ENCODE data around the gene DCC. TPM values are rescaled to one million over a fixed set of nuclear protein-coding genes. Genes with fewer than 3 reads are reported as not detected.

The DCC gene
- total and polyA plus RNA-seq, 2 of the 8 experiments (the other 6 are each of a cell fraction or from before 2014, with no cell fraction given), result 0.14 to 1.4 TPM

DNA sequence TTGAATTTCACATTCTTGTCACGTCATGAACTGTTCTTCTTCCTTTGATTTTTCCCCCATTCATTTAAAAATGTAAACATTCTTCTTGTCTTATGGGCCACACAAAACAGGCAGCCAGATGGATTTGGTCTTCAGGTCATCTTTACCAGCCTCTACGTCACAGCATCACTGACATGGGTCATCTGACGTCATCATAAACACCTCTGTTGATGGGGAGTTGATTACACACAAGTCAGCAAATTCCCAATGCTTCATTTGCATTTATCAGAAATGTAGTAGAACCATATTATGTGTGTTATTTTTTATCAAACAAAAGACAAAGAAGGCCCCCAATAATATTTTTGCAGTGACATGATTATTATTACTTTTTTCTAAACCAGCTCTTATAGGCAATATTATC is 777.9 kb downstream of the DCC start:
- H3K4me1 ChIP-seq (replicated peaks in 1 of 4; ENCODE audit: control insufficient read depth in 3 of 4, insufficient read depth in 4 of 4, low read length in 3 of 4), result no peaks in the 10 kb centered on the region
- ChIA-PET CTCF (ENCODE audit: partially characterized antibody) (no interaction called here), POLR2A (ENCODE audit: partially characterized antibody) (no interaction called here)
- no peak overlapping the region for H2BK120ac ChIP-seq (replicated peaks; ENCODE audit: low read depth, low read length)
- no peak overlapping the region for H2BK12ac ChIP-seq (ENCODE audit: low read depth, low read length)
- H3K9ac ChIP-seq (replicated peaks in 1 of 4; ENCODE audit: extremely low read depth in 1 of 4, low read depth in 3 of 4, low read length in 3 of 4), result no peak overlapping the region
- no peak overlapping the region for H4K5ac ChIP-seq (ENCODE audit: insufficient read length, low read depth, low read length)
- H2BK5ac ChIP-seq (ENCODE audit: low read depth, low read length), result no peak overlapping the region
- no peak overlapping the region for H3K27ac ChIP-seq (ENCODE audit: low read depth, low read length)
- FAIRE-seq, result no peak
- H2AK5ac ChIP-seq (ENCODE audit: low read depth, low read length), result no peak overlapping the region
- DNase-seq (ENCODE audit: low read depth in 1 of 2, low spot score in 2 of 2), result no peak
- H3K4me3 ChIP-seq (ENCODE audit: extremely low read depth in 1 of 4, insufficient read depth in 2 of 4, low read depth in 3 of 4, low read length in 4 of 4), result no peak overlapping the region
- no peak overlapping the region for H3K56ac ChIP-seq (replicated peaks; ENCODE audit: insufficient read length, low read depth, low read length)
- H3K18ac ChIP-seq (ENCODE audit: extremely low read depth, low read length), result no peak overlapping the region
- H2BK20ac ChIP-seq (ENCODE audit: low read length), result no peak overlapping the region
- no peak overlapping the region for H4K8ac ChIP-seq (ENCODE audit: extremely low read depth, insufficient read depth, low read length)
- no peaks in the 10 kb centered on the region for H3K36me3 ChIP-seq (ENCODE audit: control insufficient read depth in 2 of 4, insufficient read depth in 4 of 4, low read length in 3 of 4)
- WGBS, 2 experiments (ENCODE audit: extremely low coverage in 1 of 2, insufficient coverage in 1 of 2, insufficient read length in 1 of 2, insufficient replicate concordance in 2 of 2, low coverage in 1 of 2, low lambda C conversion rate in 2 of 2, missing lambda C conversion rate in 1 of 2), result 90% methylated on average over 3 of the region's 3 CpGs; no CpG with 5 or more reads in 1 of the 2 experiments
- no peaks in the 10 kb centered on the region for H3K79me2 ChIP-seq (ENCODE audit: control insufficient read depth in 1 of 2, insufficient read depth in 2 of 2, low read length in 2 of 2)
- H3K4me2 ChIP-seq (ENCODE audit: insufficient read depth in 1 of 2, low read depth in 2 of 2, low read length in 2 of 2), result no peak overlapping the region
- H3K79me1 ChIP-seq (ENCODE audit: low read depth, low read length), result no peaks in the 10 kb centered on the region
- H3K4ac ChIP-seq (replicated peaks; ENCODE audit: insufficient read length, low read depth, low read length), result no peak overlapping the region
- H2AFZ ChIP-seq (ENCODE audit: low read length), result no peak overlapping the region
- no peaks in the 10 kb centered on the region for H3K27me3 ChIP-seq (replicated peaks in 1 of 4; ENCODE audit: control insufficient read depth in 3 of 4, extremely low read depth in 1 of 4, insufficient read depth in 3 of 4, low read length in 3 of 4)
- H3K23ac ChIP-seq (ENCODE audit: insufficient read length), result no peak overlapping the region
- no peak overlapping the region for H2BK15ac ChIP-seq (ENCODE audit: low read length)
- no peak overlapping the region for H3K14ac ChIP-seq (ENCODE audit: insufficient read length)
- no peak overlapping the region for H4K91ac ChIP-seq (replicated peaks; ENCODE audit: insufficient read length, low read length)
- no peaks in the 10 kb centered on the region for H4K20me1 ChIP-seq (replicated peaks in 1 of 2; ENCODE audit: control insufficient read depth in 1 of 2, insufficient read depth in 2 of 2, low read length in 2 of 2)
- no peaks in the 10 kb centered on the region for H3K23me2 ChIP-seq (ENCODE audit: low read depth, low read length)
- H3K9me3 ChIP-seq (ENCODE audit: insufficient read depth in 2 of 2, low read depth in 1 of 2, low read length in 1 of 2), result no peaks in the 10 kb centered on the region
- no peak for TF ChIP-seq ZNF274 (IDR thresholded peaks at IDR 0.05; ENCODE audit: borderline replicate concordance, extremely low read depth, low read length)
- TF ChIP-seq EGR1 (IDR thresholded peaks at IDR 0.05; ENCODE audit: borderline replicate concordance, low read depth, low read length), result no peak
- no peak for TF ChIP-seq CEBPB (IDR thresholded peaks at IDR 0.05; ENCODE audit: low read depth, low read length)
- TF ChIP-seq CHD1 (IDR thresholded peaks at IDR 0.05; ENCODE audit: low read depth, low read length), result no peak
- TF ChIP-seq ASH2L (IDR thresholded peaks at IDR 0.05; ENCODE audit: low read length), result no peak
- no peak for TF ChIP-seq BCL11A (IDR thresholded peaks at IDR 0.05; ENCODE audit: low read depth in 2 of 2, low read length in 2 of 2)
- TF ChIP-seq, protein P1, sequence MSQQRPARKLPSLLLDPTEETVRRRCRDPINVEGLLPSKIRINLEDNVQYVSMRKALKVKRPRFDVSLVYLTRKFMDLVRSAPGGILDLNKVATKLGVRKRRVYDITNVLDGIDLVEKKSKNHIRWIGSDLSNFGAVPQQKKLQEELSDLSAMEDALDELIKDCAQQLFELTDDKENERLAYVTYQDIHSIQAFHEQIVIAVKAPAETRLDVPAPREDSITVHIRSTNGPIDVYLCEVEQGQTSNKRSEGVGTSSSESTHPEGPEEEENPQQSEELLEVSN (IDR thresholded peaks at IDR 0.05), result no peak
- TF ChIP-seq HDAC6 (IDR thresholded peaks at IDR 0.05; ENCODE audit: low read depth, low read length), result no peak
- TF ChIP-seq SUZ12 (IDR thresholded peaks at IDR 0.05; ENCODE audit: low read length), result no peak
- TF ChIP-seq SIRT6 (IDR thresholded peaks at IDR 0.05; ENCODE audit: low read length), result no peak
- TF ChIP-seq YY1 (IDR thresholded peaks at IDR 0.05; ENCODE audit: low read depth, low read length), result no peak
- TF ChIP-seq, protein P2, sequence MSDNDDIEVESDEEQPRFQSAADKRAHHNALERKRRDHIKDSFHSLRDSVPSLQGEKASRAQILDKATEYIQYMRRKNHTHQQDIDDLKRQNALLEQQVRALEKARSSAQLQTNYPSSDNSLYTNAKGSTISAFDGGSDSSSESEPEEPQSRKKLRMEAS (IDR thresholded peaks at IDR 0.05), result no peak
- no peak for TF ChIP-seq CTBP2 (IDR thresholded peaks at IDR 0.05; ENCODE audit: borderline replicate concordance, insufficient read depth, insufficient read length, low read length)
- TF ChIP-seq BACH1 (IDR thresholded peaks at IDR 0.05; ENCODE audit: low read length), result no peak
- TF ChIP-seq SIN3A (conservative IDR thresholded peaks at IDR 0.05 in 1 of 2, IDR thresholded peaks at IDR 0.05 in 1 of 2; ENCODE audit: low read depth in 1 of 2, low read length in 2 of 2), result no peak

Data from H1 (cell line).